GM23248 (cell line): ENCODE measurements around the gene SEC22C.

Experiments
- EZH2 ChIP-seq: fragments of 200-600 bp; sonication (generic); IDR thresholded peaks from 2 replicates; pipeline ENCODE4 v1.6.1; 2018; ENCODE audit warnings: antibody characterized with exemption, mild to moderate bottlenecking; ENCODE audit not compliant: insufficient read depth, poor library complexity, severe bottlenecking
- EZH2phosphoT487 ChIP-seq: fragments of 200-600 bp; sonication (generic); IDR thresholded peaks from 2 replicates; pipeline ENCODE4 v1.6.1; 2018; ENCODE audit warnings: antibody characterized with exemption, moderate library complexity, mild to moderate bottlenecking, low read depth; ENCODE audit not compliant: insufficient read depth

DNA sequence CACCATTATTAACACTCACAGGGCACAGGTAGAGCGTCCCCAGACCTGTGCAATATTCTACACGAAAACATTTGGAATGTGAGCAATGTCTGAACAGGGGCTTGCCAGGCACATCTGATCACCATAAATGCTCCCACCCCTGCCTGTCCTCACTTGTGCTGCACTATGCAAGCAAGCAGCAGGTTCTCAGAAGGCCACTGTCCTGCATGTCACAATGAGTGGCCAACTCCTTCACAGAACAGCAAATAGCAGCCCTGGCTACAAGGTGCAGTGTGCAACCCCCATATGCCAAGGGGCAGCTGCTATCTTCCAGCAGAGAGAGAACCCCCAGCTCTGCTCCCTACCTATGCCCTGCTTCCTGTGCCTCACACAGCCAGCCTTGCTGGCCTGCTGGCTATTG, 32.6 kb downstream of the SEC22C start:
- TF ChIP-seq EZH2 (no peak), EZH2phosphoT487 (no peak)
